HG03469 (cell line): ENCODE results near the gene CTU1.
"Not testable (repeated sequence)": the region's sequence is repeated elsewhere in the genome, so short reads cannot be mapped to it uniquely, and the experiment has no call there.

Experiments
- ATAC-seq: cut with Tn5 transposase; IDR thresholded peaks from one replicate; pipeline ENCODE4 v1.9.1; 2021; ENCODE audit warnings: mild to moderate bottlenecking, moderate library complexity, moderate number of reproducible peaks; ENCODE audit not compliant: unreplicated experiment

Gene CTU1

GRCh38 chr19:51108066-51108804 lies at the start of gene CTU1:
Gene CTU1, minus strand, starts transcription at chr19:51108409. Its CDS starts 3,840 bp downstream, at chr19:51104569.
- peak; percentile 80 for ATAC-seq

GRCh38 chr19:51157265-51157664 lies 49.1 kb upstream of the CTU1 start:
- no peak for ATAC-seq

- no peak for ATAC-seq
Observed at GRCh38 chr19:51156710-51157109, 48.5 kb upstream of the CTU1 start.

- ATAC-seq, result no peak
Observed at GRCh38 chr19:51150627-51151026, 42.4 kb upstream of the CTU1 start.

GRCh38 chr19:51148580-51148979 lies 40.4 kb upstream of the CTU1 start:
- ATAC-seq, result no peak

- no peak for ATAC-seq
Observed at GRCh38 chr19:51147663-51148062, 39.5 kb upstream of the CTU1 start.

GRCh38 chr19:51146751-51147150 lies 38.5 kb upstream of the CTU1 start:
- ATAC-seq, result no peak

- ATAC-seq, result no peak
Observed at GRCh38 chr19:51145916-51146493, 37.8 kb upstream of the CTU1 start.

- no peak for ATAC-seq
Observed at GRCh38 chr19:51144482-51145045, 36.4 kb upstream of the CTU1 start.

- ATAC-seq, result no peak
Observed at GRCh38 chr19:51143486-51143885, 35.3 kb upstream of the CTU1 start.

GRCh38 chr19:51142809-51143475 lies 34.7 kb upstream of the CTU1 start:
- not testable (repeated sequence) for ATAC-seq

GRCh38 chr19:51142119-51142518 lies 33.9 kb upstream of the CTU1 start, which contains the start of gene SIGLEC7:
Gene SIGLEC7, plus strand, starts transcription at chr19:51142301. Its CDS starts 69 bp downstream, at chr19:51142370.
- ATAC-seq, result no peak

- ATAC-seq, result no peak
Observed at GRCh38 chr19:51141181-51141580, 33.0 kb upstream of the CTU1 start.

- no peak for ATAC-seq
Observed at GRCh38 chr19:51140441-51140840, 32.2 kb upstream of the CTU1 start.

GRCh38 chr19:51139299-51140014 lies 31.2 kb upstream of the CTU1 start:
- no peak for ATAC-seq

GRCh38 chr19:51138549-51138979 lies 30.4 kb upstream of the CTU1 start:
- no peak for ATAC-seq

GRCh38 chr19:51137792-51138425 lies 29.7 kb upstream of the CTU1 start:
- no peak for ATAC-seq

- ATAC-seq, result no peak
Observed at GRCh38 chr19:51136851-51137551, 28.8 kb upstream of the CTU1 start.

- no peak for ATAC-seq
Observed at GRCh38 chr19:51135986-51136762, 28.0 kb upstream of the CTU1 start.
